Measurements from ENCODE around the gene DHTKD1. TPM values are rescaled to one million over a fixed set of nuclear protein-coding genes. Genes with fewer than 3 reads are reported as not detected.

Gene DHTKD1
- total and polyA plus RNA-seq, 2 of the 4 experiments (the other 2 are of a cell fraction), result 13.9 to 20.3 TPM

DNA sequence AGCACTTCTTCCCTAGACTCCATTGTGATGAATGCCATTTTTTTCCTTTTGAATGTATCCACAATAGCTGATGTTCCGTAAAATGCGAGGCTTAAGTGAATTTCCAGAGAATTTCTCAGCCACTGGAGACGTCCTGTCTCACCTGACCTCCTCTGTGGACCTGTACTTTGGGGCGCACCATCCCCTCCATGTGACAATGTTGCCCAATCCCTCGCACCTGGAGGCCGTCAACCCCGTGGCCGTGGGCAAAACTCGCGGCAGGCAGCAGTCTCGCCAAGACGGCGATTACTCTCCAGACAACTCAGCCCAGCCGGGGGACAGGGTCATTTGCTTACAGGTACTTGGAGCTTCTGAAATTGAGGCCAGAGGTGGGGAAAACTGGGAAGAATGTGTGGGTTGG is 20.2 kb downstream of the DHTKD1 start:
- no peaks in the 10 kb centered on the region for H3K79me1 ChIP-seq (ENCODE audit: low read depth in 1 of 2, low read length in 2 of 2)
- H4K91ac ChIP-seq (ENCODE audit: insufficient read depth, low read depth, low read length), result no peak overlapping the region
- H3K9me3 ChIP-seq (ENCODE audit: control insufficient read depth, insufficient read depth, low read length), result no peaks in the 10 kb centered on the region
- H3K4ac ChIP-seq (ENCODE audit: low read depth, low read length), result no peak overlapping the region
- no peak overlapping the region for H3K23ac ChIP-seq (ENCODE audit: low read depth, low read length)
- no peak overlapping the region for H3K56ac ChIP-seq (ENCODE audit: extremely low read depth, insufficient read depth, low read length)
- H4K20me1 ChIP-seq (ENCODE audit: insufficient read depth, low read length), result no peaks in the 10 kb centered on the region
- H3K27ac ChIP-seq (ENCODE audit: insufficient read depth, low read length), result no peak overlapping the region
- H2BK120ac ChIP-seq (ENCODE audit: low read depth, low read length), result no peak overlapping the region
- H3K18ac ChIP-seq (ENCODE audit: low read depth, low read length), result no peak overlapping the region
- no peak overlapping the region for H4K5ac ChIP-seq (ENCODE audit: low read depth, low read length)
- CTCF ChIA-PET, result no interaction called here
- H3K36me3 ChIP-seq (ENCODE audit: control insufficient read depth, insufficient read depth, low read length), result peaks cover 44% of the 10 kb centered on the region
- 83% methylated on average over 2 of the region's 14 CpGs; no CpG with 5 or more reads in 1 of the 2 experiments for WGBS, 2 experiments (ENCODE audit: extremely low coverage in 2 of 2, insufficient read length in 1 of 2)
- no peak overlapping the region for H2AK5ac ChIP-seq (ENCODE audit: low read depth, low read length)
- no peak overlapping the region for H3K4me2 ChIP-seq (ENCODE audit: low read depth, low read length)
- POLR2A ChIA-PET (ENCODE audit: unreplicated experiment), result no interaction called here
- no peak overlapping the region for H3K14ac ChIP-seq (replicated peaks; ENCODE audit: low read depth, low read length)
- H3K4me3 ChIP-seq (ENCODE audit: insufficient read depth, low read depth, low read length), result no peak overlapping the region
- H3K4me1 ChIP-seq (ENCODE audit: control insufficient read depth, insufficient read depth, low read length), result no peaks in the 10 kb centered on the region
- peaks cover 3% of the 10 kb centered on the region; the same call in 1 of the 2 replicates for H3K9me1 ChIP-seq (ENCODE audit: insufficient read depth, low read length)
- no peak overlapping the region for H2AK9ac ChIP-seq (replicated peaks; ENCODE audit: low read depth, low read length, poor library complexity)
- in situ Hi-C loops (cut with MboI; ENCODE audit: low sequenced_read_pairs), result no loop called here
- H3K27me3 ChIP-seq (ENCODE audit: control insufficient read depth, insufficient read depth, low read length), result no peaks in the 10 kb centered on the region
- no peak overlapping the region for H4K8ac ChIP-seq (ENCODE audit: low read depth in 2 of 2, low read length in 2 of 2)
- no peak overlapping the region for H3K9ac ChIP-seq (ENCODE audit: low read depth, low read length)
- dilution Hi-C loops (cut with HindIII; ENCODE audit: low sequenced_read_pairs, unreplicated experiment), result no loop called here
- no peak overlapping the region for H2BK5ac ChIP-seq (ENCODE audit: low read depth, low read length, poor library complexity, severe bottlenecking)
- no TSS peak for BruUV-seq (replicated peaks)
- H2AFZ ChIP-seq (replicated peaks; ENCODE audit: low read length, poor library complexity), result no peak overlapping the region
- DNase-seq, result no peak
- H2BK20ac ChIP-seq (ENCODE audit: low read depth, low read length), result no peak overlapping the region
- intact Hi-C loops (cut with micrococcal nuclease), result no loop called here
- TF ChIP-seq RCOR1 (IDR thresholded peaks at IDR 0.05; ENCODE audit: insufficient replicate concordance, low read length) (no peak), BHLHE40 (IDR thresholded peaks at IDR 0.05; ENCODE audit: low read depth, low read length) (no peak), MAZ (IDR thresholded peaks at IDR 0.05; ENCODE audit: borderline replicate concordance, low read depth, low read length) (no peak), CEBPB (IDR thresholded peaks at IDR 0.05; ENCODE audit: low read depth, low read length) (no peak), CHD1 (IDR thresholded peaks at IDR 0.05; ENCODE audit: low read depth, low read length) (no peak)
- TF ChIP-seq, protein P1, sequence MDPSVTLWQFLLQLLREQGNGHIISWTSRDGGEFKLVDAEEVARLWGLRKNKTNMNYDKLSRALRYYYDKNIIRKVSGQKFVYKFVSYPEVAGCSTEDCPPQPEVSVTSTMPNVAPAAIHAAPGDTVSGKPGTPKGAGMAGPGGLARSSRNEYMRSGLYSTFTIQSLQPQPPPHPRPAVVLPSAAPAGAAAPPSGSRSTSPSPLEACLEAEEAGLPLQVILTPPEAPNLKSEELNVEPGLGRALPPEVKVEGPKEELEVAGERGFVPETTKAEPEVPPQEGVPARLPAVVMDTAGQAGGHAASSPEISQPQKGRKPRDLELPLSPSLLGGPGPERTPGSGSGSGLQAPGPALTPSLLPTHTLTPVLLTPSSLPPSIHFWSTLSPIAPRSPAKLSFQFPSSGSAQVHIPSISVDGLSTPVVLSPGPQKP (IDR thresholded peaks at IDR 0.05; ENCODE audit: borderline replicate concordance, low read depth, low read length), result no peak
- TF ChIP-seq, protein P2, sequence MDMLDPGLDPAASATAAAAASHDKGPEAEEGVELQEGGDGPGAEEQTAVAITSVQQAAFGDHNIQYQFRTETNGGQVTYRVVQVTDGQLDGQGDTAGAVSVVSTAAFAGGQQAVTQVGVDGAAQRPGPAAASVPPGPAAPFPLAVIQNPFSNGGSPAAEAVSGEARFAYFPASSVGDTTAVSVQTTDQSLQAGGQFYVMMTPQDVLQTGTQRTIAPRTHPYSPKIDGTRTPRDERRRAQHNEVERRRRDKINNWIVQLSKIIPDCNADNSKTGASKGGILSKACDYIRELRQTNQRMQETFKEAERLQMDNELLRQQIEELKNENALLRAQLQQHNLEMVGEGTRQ (IDR thresholded peaks at IDR 0.05; ENCODE audit: low read depth, low read length), result no peak
- ATAC-seq (ENCODE audit: low read depth), result no peak
- H2BK15ac ChIP-seq (ENCODE audit: low read depth, low read length), result no peak overlapping the region

Measured in IMR-90 (cell line).